ENCODE results near the gene GAGE1.
"Not testable (repeated sequence)": the region's sequence is repeated elsewhere in the genome, so short reads cannot be mapped to it uniquely, and the experiment has no call there.

Gene GAGE1

GRCh38 chrX:49598720-49599119, at the start of gene GAGE1:
TSS of gene GAGE1 (plus strand) at chrX:49599020. CDS start at chrX:49600175, 1,155 bp downstream.
- DNase-seq, result not testable (repeated sequence)

GRCh38 chrX:49550989-49551388, 47.8 kb upstream of the GAGE1 start, which contains the start of gene GAGE12E:
TSS of gene GAGE12E (plus strand) at chrX:49551289. CDS start at chrX:49552444, 1,155 bp downstream.
- DNase-seq, result not testable (repeated sequence)

- not testable (repeated sequence) for DNase-seq
These were observed 38.3 kb upstream of the GAGE1 start, which contains the start of gene GAGE12F for GRCh38 chrX:49560542-49560941. TSS of gene GAGE12F (plus strand) at chrX:49560842. CDS start at chrX:49561997, 1,155 bp downstream.

- DNase-seq, result not testable (repeated sequence)
These were observed 30.1 kb upstream of the GAGE1 start for GRCh38 chrX:49568728-49569127.

GRCh38 chrX:49569152-49569551, 29.7 kb upstream of the GAGE1 start:
- not testable (repeated sequence) for DNase-seq

GRCh38 chrX:49570100-49570499, 28.7 kb upstream of the GAGE1 start, which contains the start of gene GAGE12G:
TSS of gene GAGE12G (plus strand) at chrX:49570400. CDS start at chrX:49571555, 1,155 bp downstream.
- not testable (repeated sequence) for DNase-seq

GRCh38 chrX:49579649-49580048, 19.2 kb upstream of the GAGE1 start, which contains the start of gene GAGE12H:
TSS of gene GAGE12H (plus strand) at chrX:49579949. CDS start at chrX:49581104, 1,155 bp downstream.
- DNase-seq, result not testable (repeated sequence)

GRCh38 chrX:49589196-49589595, 9.6 kb upstream of the GAGE1 start, which contains the start of gene GAGE2A:
TSS of gene GAGE2A (plus strand) at chrX:49589496. CDS start at chrX:49590651, 1,155 bp downstream.
- not testable (repeated sequence) for DNase-seq

- DNase-seq, result not testable (repeated sequence)
These were observed 8.9 kb upstream of the GAGE1 start for GRCh38 chrX:49589769-49590478.

GRCh38 chrX:49590488-49590887, 8.3 kb upstream of the GAGE1 start:
- DNase-seq, result not testable (repeated sequence)

- DNase-seq, result no peak
These were observed 12.0 kb downstream of the GAGE1 start for GRCh38 chrX:49610718-49611310.

GRCh38 chrX:49618574-49618973, 19.8 kb downstream of the GAGE1 start:
- no peak for DNase-seq

- no peak for DNase-seq
These were observed 28.4 kb downstream of the GAGE1 start for GRCh38 chrX:49627086-49627777.

- no peak for DNase-seq
These were observed 46.3 kb downstream of the GAGE1 start for GRCh38 chrX:49644991-49645637.

- no peak for DNase-seq
These were observed 57.7 kb downstream of the GAGE1 start for GRCh38 chrX:49656533-49656932.

Data from NCI-H2171 (cell line).